Neural progenitor cell (in vitro differentiated cells): ENCODE data around the gene DISC1. TPM values are rescaled to one million over a fixed set of nuclear protein-coding genes. Genes with fewer than 3 reads are reported as not detected.

Source experiments
- DNase-seq: peaks from one replicate; pipeline ENCODE4 v3.0.0-alpha.2; 2016; ENCODE audit warnings: low spot score
- H2AFZ ChIP-seq: fragments of 200-600 bp; sonication (generic); replicated peaks from 2 replicates; pipeline ENCODE4 v1.6.1; 2016; ENCODE audit warnings: antibody characterized with exemption
- H3F3A ChIP-seq: fragments of 200-600 bp; sonication (generic); 2 replicates; pipeline ENCODE4 v1.6.1; 2016; ENCODE audit warnings: antibody characterized with exemption, low read depth
- H3K27ac ChIP-seq: fragments of 200-600 bp; sonication (generic); 2 replicates; pipeline ENCODE4 v1.5.1; 2016; ENCODE audit warnings: mild to moderate bottlenecking
- H3K27me3 ChIP-seq: fragments of 200-600 bp; sonication (generic); 2 replicates; pipeline ENCODE4 v1.6.1; 2016; ENCODE audit warnings: mild to moderate bottlenecking, moderate library complexity
- H3K36me3 ChIP-seq: fragments of 200-600 bp; sonication (generic); 2 replicates; pipeline ENCODE4 v1.5.1; 2016
- H3K4me1 ChIP-seq: fragments of 200-600 bp; sonication (generic); 2 replicates; pipeline ENCODE4 v1.6.1; 2016; ENCODE audit warnings: mixed run types
- H3K4me2 ChIP-seq: fragments of 200-600 bp; sonication (generic); 2 replicates; pipeline ENCODE4 v1.6.1; 2016
- H3K4me3 ChIP-seq: fragments of 200-600 bp; sonication (generic); 2 replicates; pipeline ENCODE4 v1.5.1; 2016
- H3K79me2 ChIP-seq: fragments of 200-600 bp; sonication (generic); 2 replicates; pipeline ENCODE4 v1.6.1; 2016; ENCODE audit warnings: low read depth
- H3K9ac ChIP-seq: fragments of 200-600 bp; sonication (generic); 2 replicates; pipeline ENCODE4 v1.6.1; 2016
- H3K9me3 ChIP-seq: fragments of 200-600 bp; sonication (generic); 2 replicates; pipeline ENCODE4 v1.5.1; 2016; ENCODE audit warnings: low read depth
- H4K20me1 ChIP-seq: fragments of 200-600 bp; sonication (generic); 2 replicates; pipeline ENCODE4 v1.6.1; 2016; ENCODE audit warnings: low read depth
- H3K27ac Mint-ChIP-seq: 3 replicates; pipeline ENCODE4 v1.8.0; 2021; ENCODE audit warnings: mixed read lengths
- H3K27me3 Mint-ChIP-seq: 2 replicates; pipeline ENCODE4 v1.8.0; 2022; ENCODE audit warnings: low read depth, mild to moderate bottlenecking, inconsistent platforms, moderate library complexity, mixed read lengths; ENCODE audit not compliant: insufficient read depth
- H3K36me3 Mint-ChIP-seq: 3 replicates; pipeline ENCODE4 v1.8.0; 2021; ENCODE audit warnings: mixed read lengths
- H3K4me1 Mint-ChIP-seq: 3 replicates; pipeline ENCODE4 v1.8.0; 2021; ENCODE audit warnings: mixed read lengths
- H3K4me3 Mint-ChIP-seq: 3 replicates; pipeline ENCODE4 v1.8.0; 2021; ENCODE audit warnings: mild to moderate bottlenecking, moderate library complexity, mixed read lengths
- H3K9me3 Mint-ChIP-seq: 3 replicates; pipeline ENCODE4 v1.8.0; 2020; ENCODE audit warnings: mixed read lengths
- CTCF ChIP-seq: fragments of 200-600 bp; sonication (generic); IDR thresholded peaks from 2 replicates; pipeline ENCODE4 v1.5.1; 2017; ENCODE audit warnings: antibody characterized with exemption, mild to moderate bottlenecking
- EZH2 ChIP-seq: fragments of 200-600 bp; sonication (generic); IDR thresholded peaks from 2 replicates; pipeline ENCODE4 v1.6.1; 2017; ENCODE audit warnings: antibody characterized with exemption, mild to moderate bottlenecking, moderate library complexity
- EZH2phosphoT487 ChIP-seq: fragments of 200-600 bp; sonication (generic); IDR thresholded peaks from 2 replicates; pipeline ENCODE4 v1.6.1; 2017; ENCODE audit warnings: antibody characterized with exemption
- total RNA-seq: library from RNA; depleted of rRNA; stranded (reverse); fragments of >200 nt; gene quantifications from 2 replicates; pipeline ENCODE4 v1.2.3, GENCODE V29; 2015; ENCODE audit warnings: low replicate concordance

DISC1 gene
- total RNA-seq, 1 donor from 2014 or later: 1.8 TPM

DNA sequence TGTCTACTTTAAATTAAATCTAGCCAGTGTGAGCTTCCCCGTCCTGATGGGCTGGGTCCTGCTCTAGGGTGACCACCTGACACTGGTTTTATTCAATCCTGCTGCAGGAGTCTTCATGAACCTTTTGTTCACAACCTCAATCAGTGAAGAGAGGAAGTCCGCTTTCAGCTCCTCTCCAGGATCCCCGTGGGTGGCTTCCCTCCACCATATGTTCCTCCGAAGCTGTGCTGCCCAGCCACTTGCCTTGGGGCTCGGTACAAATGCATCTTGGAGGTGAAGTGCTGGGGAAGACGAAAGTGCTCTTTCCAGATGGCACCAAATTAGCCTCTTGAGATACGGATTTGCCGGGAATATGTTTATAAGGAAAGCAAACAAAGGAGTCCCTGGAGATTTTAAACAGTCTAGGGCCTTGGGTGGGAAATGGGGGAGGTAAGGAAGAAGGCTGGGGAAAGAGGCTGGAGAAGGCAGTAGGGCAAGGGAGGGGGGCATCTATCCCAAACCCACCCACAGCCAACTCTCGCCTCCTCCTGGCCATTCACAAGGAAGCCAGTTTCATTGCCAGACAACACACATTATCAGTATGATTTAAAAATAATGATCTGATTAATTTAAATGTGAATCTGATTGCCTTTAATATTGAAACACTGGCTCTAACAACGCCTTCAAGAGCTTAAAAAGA, 430.8 kb downstream of the DISC1 start:
- no peak overlapping the region for H3K27ac ChIP-seq
- no peaks in the 10 kb centered on the region for H3K79me2 ChIP-seq
- H3K27me3 Mint-ChIP-seq: peaks cover 4% of the 10 kb centered on the region
- H3K4me3 Mint-ChIP-seq: no peak overlapping the region
- no peak overlapping the region for H3K9ac ChIP-seq
- DNase-seq: no peak
- H3K4me1 Mint-ChIP-seq: peaks cover 7% of the 10 kb centered on the region
- H3K9me3 Mint-ChIP-seq: peaks cover 7% of the 10 kb centered on the region
- peaks cover 2% of the 10 kb centered on the region for H3K36me3 Mint-ChIP-seq
- H3K4me3 ChIP-seq: no peak overlapping the region
- H3K4me2 ChIP-seq: no peak overlapping the region
- TF ChIP-seq EZH2phosphoT487 (no peak), CTCF (no peak), EZH2 (no peak)
- H4K20me1 ChIP-seq: no peaks in the 10 kb centered on the region
- H3F3A ChIP-seq: no peaks in the 10 kb centered on the region
- no peaks in the 10 kb centered on the region for H3K27me3 ChIP-seq
- peak overlapping the region; percentile 40 for H2AFZ ChIP-seq
- H3K27ac Mint-ChIP-seq: no peak overlapping the region
- H3K36me3 ChIP-seq: no peaks in the 10 kb centered on the region
- peaks cover 6% of the 10 kb centered on the region for H3K4me1 ChIP-seq
- no peaks in the 10 kb centered on the region for H3K9me3 ChIP-seq

DNA sequence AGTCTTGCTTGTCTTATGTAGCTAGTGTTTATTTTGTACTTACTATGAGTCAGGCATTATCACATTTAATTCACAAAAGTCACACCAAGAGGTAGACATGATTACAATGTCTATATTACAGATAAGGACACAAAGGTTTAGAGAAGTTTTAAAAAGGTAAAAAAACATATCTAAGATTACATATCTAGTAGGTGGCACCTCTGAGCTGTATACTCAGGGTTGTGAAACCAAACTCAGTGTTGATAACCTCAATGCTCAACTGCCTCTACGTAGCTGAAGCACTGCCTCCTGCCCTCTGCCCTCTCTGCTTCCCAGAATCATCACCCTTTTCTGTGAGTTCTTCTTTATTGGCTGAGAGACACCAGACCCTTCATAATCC, 431.3 kb downstream of the DISC1 start:
- H2AFZ ChIP-seq: no peak overlapping the region
- no peak for DNase-seq
- peaks cover 5% of the 10 kb centered on the region for H3K9me3 Mint-ChIP-seq
- no peak overlapping the region for H3K27ac Mint-ChIP-seq
- H3K36me3 Mint-ChIP-seq: peaks cover 2% of the 10 kb centered on the region
- no peaks in the 10 kb centered on the region for H3K27me3 ChIP-seq
- H3K4me3 ChIP-seq: no peak overlapping the region
- no peak overlapping the region for H3K9ac ChIP-seq
- peaks cover 4% of the 10 kb centered on the region for H3K27me3 Mint-ChIP-seq
- H3K4me1 ChIP-seq: peaks cover 6% of the 10 kb centered on the region
- H3K79me2 ChIP-seq: no peaks in the 10 kb centered on the region
- no peaks in the 10 kb centered on the region for H3K36me3 ChIP-seq
- no peak overlapping the region for H3K27ac ChIP-seq
- H3K9me3 ChIP-seq: no peaks in the 10 kb centered on the region
- no peaks in the 10 kb centered on the region for H3F3A ChIP-seq
- H3K4me3 Mint-ChIP-seq: no peak overlapping the region
- TF ChIP-seq EZH2 (no peak), EZH2phosphoT487 (no peak), CTCF (no peak)
- no peak overlapping the region for H3K4me2 ChIP-seq
- H3K4me1 Mint-ChIP-seq: peaks cover 7% of the 10 kb centered on the region
- H4K20me1 ChIP-seq: no peaks in the 10 kb centered on the region

DNA sequence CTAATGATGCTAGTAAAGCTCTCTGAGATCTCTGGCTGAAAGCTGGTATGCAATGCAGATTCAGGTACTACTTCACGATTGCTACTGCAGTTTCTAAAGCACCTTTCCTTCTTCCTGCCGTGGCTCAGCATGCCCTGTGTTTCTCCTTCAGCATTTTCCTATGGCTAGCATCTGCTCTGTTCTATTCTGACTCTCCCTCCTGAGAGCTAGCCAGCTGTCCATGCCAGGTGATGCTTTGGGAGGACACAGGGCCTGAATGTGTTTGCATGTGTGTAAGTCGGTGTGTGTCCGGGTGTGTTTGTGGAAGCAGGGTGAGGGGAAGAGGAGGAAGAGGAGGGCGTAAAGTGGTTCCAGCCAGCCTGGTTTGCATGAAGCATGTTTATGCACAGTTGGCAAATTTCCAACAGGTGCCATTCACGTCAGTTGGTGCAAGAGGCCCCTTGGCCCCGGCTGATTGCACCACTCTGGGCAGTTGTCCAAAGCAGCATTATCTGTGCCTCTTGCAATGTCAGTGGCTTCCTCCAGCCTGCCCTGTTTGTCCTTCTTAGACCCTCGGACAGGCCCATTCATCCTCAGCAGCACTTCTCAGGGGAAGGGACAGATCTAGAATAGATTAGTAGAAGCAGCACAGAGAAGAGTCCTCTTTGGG, 433.3 kb downstream of the DISC1 start:
- Histone ChIP-seq H3K4me1 (peaks cover 6% of the 10 kb centered on the region), H3K79me2 (no peaks in the 10 kb centered on the region), H3K27me3 (no peaks in the 10 kb centered on the region), H3K9me3 (no peaks in the 10 kb centered on the region), H3K4me3 (no peak overlapping the region), H2AFZ (no peak overlapping the region), H3F3A (no peaks in the 10 kb centered on the region), H3K36me3 (no peaks in the 10 kb centered on the region), H4K20me1 (no peaks in the 10 kb centered on the region), H3K9ac (no peak overlapping the region), H3K27ac (no peak overlapping the region), H3K4me2 (no peak overlapping the region)
- Mint-ChIP-seq H3K4me1 (peaks cover 7% of the 10 kb centered on the region), H3K4me3 (no peak overlapping the region), H3K36me3 (peaks cover 2% of the 10 kb centered on the region), H3K27me3 (peaks cover 4% of the 10 kb centered on the region), H3K27ac (no peak overlapping the region), H3K9me3 (peaks cover 4% of the 10 kb centered on the region)
- no peak for DNase-seq
- TF ChIP-seq EZH2phosphoT487: no peak
- TF ChIP-seq EZH2: no peak
- no peak for TF ChIP-seq CTCF
